ENCODE data around the gene RCOR3.

- TF ChIP-seq CTCF (IDR thresholded peaks at IDR 0.05), result no peak
- no peak for TF ChIP-seq POLR2A (IDR thresholded peaks at IDR 0.05)
Measured at GRCh38 chr1:211261229-211261628, 2.1 kb downstream of the RCOR3 start.
